Caki2 (cell line): ENCODE measurements around the gene LRRC8A. TPM values are rescaled to one million over a fixed set of nuclear protein-coding genes. Genes with fewer than 3 reads are reported as not detected.

ENCODE experiments used
- DNase-seq: peaks from one replicate; pipeline ENCODE4 v3.0.0-alpha.2; 2015; ENCODE audit warnings: low read depth
- in situ Hi-C: cut with HindIII; loops from 2 replicates; pipeline ENCODE4 v1.10.0; 2016; ENCODE audit warnings: low sequenced_read_pairs, low pct_unique_long_range_greater_than_20kb, mixed read lengths
- total RNA-seq: library from RNA; depleted of rRNA; stranded (reverse); fragments of >200 nt; shearing (Covaris generic); gene quantifications from 2 replicates; pipeline ENCODE4 v1.2.3, GENCODE V29; 2014; ENCODE audit warnings: low replicate concordance

The LRRC8A gene
- total RNA-seq, 1 experiment from 2014 or later = 25.9 TPM

DNA sequence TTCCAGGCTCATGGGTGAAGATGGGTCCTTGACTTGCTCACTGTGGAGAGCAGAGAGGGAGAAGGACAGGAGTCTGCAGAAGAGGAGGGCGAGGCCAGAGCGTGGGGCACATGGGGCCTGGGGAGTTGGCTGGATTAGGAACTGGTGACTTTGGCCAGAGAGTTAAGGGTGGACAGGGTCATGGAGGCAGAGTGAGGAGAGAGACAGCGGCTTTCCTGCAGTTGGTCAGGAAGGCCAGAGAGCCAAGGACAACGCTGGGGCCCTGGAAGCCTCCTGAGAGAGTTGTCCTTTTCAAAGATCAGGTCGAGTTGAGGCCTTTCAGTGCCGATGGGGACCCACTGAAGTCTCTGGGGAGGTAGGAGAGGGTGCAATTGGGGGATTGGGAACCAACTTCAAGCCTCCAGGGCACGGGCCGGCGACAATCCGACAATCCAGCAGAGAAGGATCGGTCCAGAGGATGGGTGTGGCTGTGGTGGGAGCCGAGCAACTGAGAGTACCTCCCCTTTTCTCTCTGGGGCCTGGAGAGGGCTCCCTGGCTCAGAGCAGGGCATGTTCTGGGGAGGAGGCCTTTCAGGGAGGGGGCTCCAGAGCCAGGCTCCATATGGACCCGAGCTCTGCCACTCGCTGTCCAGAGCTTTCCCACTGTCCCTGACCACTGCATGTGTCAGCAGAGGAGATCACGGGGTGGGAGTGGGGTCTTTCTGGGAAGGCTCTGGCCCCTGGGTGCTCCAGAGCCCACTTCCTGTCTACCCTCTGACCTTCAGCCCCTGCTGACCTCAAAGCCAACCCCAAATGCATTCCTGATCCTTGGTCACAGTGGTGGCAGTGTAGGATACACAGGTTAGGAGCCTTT, 31.3 kb downstream of the LRRC8A start:
- DNase-seq = no peak
- in situ Hi-C loops = no loop called here

DNA sequence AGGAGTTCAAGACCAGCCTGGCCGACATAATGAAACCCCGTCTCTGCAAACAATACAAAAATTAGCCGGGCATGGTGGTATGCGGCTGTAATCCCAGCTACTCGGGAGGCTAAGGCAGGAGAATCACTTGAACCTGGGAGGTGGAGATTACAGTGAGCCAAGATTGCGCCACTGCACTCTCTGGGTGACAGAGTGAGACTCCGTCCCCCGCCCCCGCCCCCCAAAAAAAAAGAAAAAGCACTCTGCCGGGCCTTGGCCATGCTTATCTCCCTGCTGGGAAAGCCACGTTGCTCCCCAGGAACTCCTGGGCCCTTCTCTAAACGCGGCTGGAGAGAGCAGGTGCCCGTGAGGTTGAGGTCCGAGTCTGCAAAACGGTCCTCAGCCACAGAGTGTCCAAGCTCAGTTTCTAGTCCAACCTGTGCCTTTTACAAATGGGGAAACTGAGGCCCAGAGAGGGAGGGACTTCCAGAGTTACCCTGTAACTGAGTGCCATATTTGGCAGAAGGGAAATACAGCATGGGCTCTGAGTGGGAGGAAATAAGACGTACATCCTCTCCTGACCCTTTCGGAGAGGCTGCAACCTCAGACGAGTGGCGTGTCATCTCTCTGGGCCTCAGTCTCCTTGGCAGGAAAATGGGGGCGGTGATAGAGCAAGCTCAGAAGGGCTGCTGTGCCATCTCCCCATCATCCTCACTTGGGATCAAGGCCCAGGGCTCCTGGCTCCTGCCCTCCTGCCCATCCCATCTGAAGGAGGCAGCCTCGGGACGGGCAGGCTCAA, 32.3 kb downstream of the LRRC8A start:
- in situ Hi-C loops = no loop called here
- DNase-seq = no peak

DNA sequence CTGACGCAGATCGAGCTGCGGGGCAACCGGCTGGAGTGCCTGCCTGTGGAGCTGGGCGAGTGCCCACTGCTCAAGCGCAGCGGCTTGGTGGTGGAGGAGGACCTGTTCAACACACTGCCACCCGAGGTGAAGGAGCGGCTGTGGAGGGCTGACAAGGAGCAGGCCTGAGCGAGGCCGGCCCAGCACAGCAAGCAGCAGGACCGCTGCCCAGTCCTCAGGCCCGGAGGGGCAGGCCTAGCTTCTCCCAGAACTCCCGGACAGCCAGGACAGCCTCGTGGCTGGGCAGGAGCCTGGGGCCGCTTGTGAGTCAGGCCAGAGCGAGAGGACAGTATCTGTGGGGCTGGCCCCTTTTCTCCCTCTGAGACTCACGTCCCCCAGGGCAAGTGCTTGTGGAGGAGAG, 34.3 kb downstream of the LRRC8A start:
- DNase-seq = no peak
- in situ Hi-C loops = no loop called here

DNA sequence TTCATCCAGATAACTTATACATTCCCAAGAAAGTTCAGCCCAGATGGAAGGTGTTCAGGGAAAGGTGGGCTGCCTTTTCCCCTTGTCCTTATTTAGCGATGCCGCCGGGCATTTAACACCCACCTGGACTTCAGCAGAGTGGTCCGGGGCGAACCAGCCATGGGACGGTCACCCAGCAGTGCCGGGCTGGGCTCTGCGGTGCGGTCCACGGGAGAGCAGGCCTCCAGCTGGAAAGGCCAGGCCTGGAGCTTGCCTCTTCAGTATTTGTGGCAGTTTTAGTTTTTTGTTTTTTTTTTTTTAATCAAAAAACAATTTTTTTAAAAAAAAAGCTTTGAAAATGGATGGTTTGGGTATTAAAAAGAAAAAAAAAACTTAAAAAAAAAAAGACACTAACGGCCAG, 34.8 kb downstream of the LRRC8A start:
- in situ Hi-C loops = no loop called here
- no peak for DNase-seq

DNA sequence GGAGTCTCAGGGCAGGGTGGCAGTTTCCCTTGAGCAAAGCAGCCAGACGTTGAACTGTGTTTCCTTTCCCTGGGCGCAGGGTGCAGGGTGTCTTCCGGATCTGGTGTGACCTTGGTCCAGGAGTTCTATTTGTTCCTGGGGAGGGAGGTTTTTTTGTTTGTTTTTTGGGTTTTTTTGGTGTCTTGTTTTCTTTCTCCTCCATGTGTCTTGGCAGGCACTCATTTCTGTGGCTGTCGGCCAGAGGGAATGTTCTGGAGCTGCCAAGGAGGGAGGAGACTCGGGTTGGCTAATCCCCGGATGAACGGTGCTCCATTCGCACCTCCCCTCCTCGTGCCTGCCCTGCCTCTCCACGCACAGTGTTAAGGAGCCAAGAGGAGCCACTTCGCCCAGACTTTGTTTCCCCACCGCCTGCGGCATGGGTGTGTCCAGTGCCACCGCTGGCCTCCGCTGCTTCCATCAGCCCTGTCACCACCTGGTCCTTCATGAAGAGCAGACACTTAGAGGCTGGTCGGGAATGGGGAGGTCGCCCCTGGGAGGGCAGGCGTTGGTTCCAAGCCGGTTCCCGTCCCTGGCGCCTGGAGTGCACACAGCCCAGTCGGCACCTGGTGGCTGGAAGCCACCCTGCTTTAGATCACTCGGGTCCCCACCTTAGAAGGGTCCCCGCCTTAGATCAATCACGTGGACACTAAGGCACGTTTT, 35.4 kb downstream of the LRRC8A start:
- DNase-seq = no peak
- in situ Hi-C loops = no loop called here

DNA sequence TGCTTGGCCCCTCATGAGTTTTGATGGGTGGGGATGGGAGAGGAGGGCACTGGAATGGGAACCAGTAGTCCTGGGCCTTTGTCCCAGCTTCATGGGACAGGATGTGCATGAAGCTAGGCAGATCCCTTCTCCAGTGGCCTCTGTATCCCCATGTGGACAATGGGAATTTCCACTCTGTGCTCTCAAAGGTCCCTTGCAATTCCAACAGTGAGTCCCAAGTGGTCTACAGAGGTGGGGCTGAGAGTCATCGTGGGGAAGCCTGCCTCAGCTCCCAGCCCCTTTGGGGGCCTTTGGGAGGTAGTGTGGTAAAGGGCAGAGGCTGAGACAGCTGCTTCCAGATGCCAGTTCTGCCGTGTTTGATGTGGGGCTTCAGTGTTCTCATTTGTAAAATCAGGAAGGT, 37.0 kb downstream of the LRRC8A start:
- in situ Hi-C loops = no loop called here
- DNase-seq = no peak

DNA sequence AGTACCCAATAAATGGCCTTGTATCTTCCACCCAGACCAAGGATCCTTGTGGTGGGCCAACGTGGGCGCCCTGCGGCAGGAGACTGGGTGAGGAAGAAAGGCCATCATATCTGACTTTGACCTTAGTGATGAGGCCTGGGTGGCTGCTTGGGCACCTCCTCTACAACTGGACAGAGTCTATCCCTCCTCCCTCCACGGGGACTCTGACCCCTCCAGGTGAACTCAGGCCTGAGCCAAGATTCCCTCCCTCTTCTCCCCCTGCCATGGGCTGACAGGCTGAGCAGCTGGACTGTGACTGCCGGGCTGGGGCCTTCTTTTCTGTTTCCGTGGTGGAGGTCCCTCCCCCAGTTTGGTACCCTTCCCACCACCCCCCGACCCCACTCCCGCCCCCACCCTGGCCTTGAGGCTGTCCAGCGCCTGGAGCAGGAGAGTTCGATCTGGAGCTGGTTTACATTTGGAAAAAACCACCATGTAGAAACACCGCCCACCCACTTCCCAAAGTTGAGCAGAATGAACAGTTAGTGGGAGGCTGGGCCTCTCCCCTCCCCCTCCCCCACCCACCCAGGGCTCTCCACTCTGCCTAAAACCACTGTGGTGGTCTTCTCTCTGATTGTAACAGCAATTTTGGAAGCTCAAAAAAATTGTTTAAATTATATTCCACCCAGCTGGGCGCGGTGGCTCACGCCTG, 37.6 kb downstream of the LRRC8A start:
- DNase-seq = no peak
- in situ Hi-C loops = no loop called here

DNA sequence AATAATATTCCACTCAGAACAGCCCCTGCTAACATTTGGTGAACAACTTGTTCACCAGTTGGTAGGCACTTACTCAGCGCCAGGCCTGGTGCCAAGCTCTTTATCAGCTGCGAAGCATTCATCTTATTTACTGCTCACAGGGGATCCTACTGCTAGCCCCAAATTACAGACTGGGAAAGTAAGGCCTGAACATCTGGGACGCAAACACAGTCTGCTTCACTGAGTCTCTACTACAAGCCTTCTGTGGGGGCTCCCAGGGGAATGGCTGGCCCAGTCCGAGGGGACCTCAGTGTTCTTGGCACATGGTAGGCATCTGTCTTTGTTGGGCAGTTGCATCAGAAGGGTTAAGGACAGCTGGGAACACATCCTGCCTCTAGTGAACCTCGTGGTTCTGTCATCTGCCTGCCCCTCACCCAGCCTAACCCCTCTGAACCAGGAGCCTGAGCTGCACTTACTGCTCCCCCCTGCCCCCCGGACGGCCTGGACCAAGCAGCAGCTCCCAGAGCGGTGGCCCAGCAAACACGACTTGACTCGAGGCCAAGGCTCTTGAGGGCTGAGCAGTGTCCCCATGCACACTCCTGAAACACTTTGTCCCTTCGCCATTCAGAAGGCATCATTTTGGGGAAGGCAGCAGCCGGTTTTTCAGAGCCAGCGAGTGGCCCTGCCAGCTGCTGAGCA, 38.6 kb downstream of the LRRC8A start, which contains the start of gene PHYHD1:
Gene PHYHD1 (plus strand): TSS at position 602 of the 678 bp plus-strand sequence. CDS start 1,342 bp downstream, outside the sequence.
- DNase-seq = no peak
- in situ Hi-C loops = no loop called here

DNA sequence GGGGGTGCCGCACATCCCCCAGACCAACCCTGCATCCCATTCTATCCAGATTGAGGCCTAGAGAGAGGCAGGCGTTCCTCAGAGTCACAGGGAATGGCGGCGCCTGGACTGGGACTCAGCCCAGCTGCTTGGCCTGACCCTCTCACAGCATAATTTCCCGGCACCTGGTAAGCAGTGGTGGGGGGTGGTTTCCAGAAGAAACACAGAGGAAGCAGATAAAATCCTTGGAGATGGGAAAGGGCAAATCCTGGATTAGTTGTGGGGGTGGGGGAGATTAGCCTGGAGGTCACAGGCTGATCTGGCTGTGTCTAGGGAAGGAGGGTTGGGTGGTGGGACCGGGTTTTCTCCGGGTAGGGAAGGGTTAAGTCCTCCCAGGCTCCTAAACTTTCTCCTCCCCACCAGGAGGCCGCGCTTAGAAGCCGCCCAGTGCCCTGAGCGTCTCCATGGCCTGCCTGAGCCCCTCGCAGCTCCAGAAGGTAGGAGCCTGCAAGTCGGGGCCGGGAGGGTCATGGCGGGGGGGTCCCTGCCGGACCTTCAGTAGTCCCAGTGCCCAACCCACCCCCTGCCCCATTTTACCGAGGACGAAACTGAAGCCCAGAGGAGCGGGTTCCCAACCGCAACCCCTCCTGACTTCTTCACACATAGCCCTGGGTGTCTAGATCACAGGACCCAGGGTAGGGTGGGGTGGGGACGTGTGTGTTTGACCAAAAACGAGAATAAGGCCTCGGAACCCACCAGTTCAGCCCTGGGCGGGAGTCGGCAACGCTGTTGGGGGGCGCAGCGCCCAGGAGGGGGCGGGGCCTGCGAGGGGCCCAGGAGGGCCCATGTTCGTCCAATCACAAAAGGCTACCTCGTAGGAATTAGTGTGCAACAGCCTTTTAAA, 40.2 kb downstream of the LRRC8A start:
- DNase-seq = no peak
- in situ Hi-C loops = no loop called here

DNA sequence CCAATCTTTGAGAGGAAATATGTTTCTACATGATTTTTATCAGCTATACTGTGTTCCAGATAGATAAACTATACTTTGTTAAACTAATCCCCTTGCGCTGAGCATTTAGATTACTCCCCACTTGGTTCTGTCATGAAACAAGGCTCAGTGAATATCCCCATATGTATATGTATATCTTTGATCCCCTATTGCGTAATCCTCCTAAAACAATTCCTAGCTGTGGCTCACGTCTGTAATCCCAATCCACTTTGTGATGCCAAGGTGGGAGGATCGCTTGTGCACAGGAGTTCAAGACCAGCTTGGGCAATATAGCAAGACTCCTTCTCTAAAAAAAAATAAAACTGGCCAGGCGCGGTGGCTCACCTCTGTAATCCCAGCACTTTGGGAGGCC, 41.6 kb downstream of the LRRC8A start:
- in situ Hi-C loops = no loop called here
- DNase-seq = no peak

DNA sequence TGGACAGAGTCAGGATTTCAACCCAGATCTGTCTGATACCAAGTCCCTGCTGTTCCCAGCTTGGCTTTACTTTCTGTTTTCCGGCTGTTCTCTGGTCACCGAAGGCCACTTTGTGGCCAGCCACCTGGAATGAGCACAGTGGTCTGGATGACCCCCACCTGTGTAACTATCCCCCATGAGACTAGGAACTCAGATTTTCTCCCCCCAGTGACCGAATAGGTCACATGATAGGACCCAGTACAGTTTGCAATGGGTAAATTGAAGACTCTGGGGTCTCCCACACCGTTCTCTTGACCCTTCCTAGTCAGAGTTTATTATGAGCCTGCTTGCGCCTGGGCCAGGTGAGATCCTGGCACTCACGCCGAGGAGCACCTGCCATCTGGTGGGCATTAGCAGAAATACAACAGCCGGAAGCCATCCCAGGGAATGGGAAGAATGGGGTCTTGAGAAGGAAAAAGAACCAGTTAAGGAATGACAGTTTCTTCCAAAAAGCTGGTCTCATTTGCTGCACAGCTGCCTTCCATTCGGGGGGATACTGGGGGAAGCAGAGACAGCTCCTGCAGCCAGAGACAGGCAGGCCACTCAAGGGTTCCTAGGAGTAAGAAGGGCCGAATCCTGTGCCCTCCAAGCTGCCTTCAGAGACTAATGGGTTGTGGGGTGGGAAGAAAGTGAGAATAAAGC, 45.9 kb downstream of the LRRC8A start:
- DNase-seq = peak; percentile 46
- in situ Hi-C loops = no loop called here

DNA sequence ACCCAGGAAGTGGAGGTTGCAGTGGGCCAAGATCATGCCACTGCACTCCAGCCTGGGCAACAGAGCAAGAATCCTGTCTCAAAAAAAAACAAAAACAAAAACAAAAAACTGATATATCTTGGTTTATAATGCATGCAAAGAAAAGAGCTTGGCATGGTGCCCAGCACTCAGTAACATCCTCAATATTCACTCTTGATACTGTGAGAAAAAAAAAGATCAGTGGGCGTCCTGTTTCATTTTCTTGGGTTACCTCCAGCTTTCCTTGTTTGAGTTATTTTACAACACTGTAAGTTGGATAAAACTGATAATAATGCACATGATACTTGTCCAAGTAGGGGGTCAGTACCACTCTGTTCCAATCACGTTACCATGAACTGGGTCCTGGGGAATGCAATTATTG, 46.7 kb downstream of the LRRC8A start:
- in situ Hi-C loops = no loop called here
- DNase-seq = no peak

DNA sequence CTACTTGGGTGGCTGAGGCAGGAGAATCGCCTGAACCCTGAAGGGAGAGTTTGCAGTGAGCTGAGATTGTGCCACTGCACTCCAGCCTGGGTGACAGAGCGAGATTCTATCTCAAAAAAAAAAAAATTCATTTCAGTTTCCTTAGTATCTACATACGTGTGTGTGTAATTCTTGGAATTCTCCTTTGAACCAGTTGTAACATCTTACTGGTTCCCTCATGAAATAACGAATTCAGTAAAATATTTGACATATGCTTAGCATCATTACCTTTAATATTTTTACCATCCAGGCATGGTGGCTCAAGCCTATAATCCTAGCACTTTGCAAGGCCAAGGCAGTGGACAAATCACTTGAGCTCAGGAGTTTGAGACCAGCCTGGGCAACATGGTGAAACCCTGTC, 47.6 kb downstream of the LRRC8A start:
- DNase-seq = no peak
- in situ Hi-C loops = no loop called here

DNA sequence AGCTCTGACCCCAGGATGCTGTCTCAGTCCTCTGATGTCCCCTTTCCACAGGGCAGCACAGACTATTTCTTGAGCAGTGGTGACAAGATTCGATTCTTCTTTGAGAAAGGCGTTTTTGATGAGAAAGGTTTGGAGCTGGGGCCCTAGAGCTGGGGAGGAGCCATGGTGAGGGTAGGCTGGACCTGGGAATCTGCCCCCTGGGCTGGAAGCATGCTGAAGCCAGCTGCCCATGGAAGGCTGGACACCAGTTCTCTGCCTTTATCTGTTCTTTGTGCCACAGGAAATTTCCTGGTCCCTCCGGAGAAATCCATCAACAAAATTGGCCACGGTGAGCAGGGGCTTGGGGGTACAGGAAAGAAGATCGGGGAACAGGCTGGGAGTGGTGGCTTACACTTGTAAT, 51.8 kb downstream of the LRRC8A start:
- DNase-seq = no peak
- in situ Hi-C loops = no loop called here

DNA sequence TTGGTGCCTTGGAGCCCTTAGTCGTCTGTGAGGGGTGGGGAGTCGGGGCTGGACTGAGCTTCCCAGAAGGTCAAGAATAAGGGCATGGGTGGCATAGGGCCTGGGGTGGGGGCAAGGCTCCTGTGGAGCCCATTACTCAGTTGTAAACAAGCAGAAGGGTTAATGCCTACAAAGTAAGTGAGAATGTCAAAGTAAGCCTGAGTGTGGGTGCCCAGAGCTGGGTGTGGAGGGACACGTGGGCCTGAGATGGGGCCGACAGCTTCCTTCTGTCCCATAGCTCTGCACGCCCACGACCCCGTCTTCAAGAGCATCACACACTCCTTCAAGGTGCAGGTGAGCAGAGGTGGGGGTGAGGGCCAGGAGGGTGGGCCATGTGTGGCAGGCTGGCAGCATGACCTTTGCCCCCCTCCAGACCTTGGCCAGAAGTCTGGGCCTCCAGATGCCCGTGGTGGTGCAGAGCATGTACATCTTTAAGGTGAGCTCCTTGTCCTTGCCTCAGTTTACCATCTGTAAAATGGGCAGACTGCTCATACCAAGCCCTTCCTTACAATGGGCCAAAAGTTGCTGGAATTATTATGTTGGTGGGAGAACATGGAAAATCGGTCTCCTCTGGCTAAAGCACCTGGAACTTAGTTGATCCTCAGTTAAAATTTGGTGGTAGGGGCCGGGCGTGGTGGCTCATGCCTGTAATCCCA, 54.4 kb downstream of the LRRC8A start:
- in situ Hi-C loops = no loop called here
- no peak for DNase-seq
